Dendritic cell treated with granulocyte-macrophage colony-stimulating factor and Interleukin-4, amounts not matched to agents 40 ng/mL and 50 ng/mL, for 4 days (primary cell): Measurements from ENCODE around the gene SETMAR.
"Not testable (repeated sequence)": the region's sequence is repeated elsewhere in the genome, so short reads cannot be mapped to it uniquely, and the experiment has no call there.

Experiments
- H3K27ac Mint-ChIP-seq: one replicate; pipeline ENCODE4 v1.8.0; 2022; ENCODE audit warnings: mild to moderate bottlenecking, mixed read lengths
- H3K27me3 Mint-ChIP-seq: one replicate; pipeline ENCODE4 v1.8.0; 2022; ENCODE audit warnings: mild to moderate bottlenecking, mixed read lengths
- H3K36me3 Mint-ChIP-seq: one replicate; pipeline ENCODE4 v1.8.0; 2022; ENCODE audit warnings: low read depth, mixed read lengths
- H3K4me1 Mint-ChIP-seq: one replicate; pipeline ENCODE4 v1.8.0; 2022; ENCODE audit warnings: low read depth, mixed read lengths
- H3K4me3 Mint-ChIP-seq: one replicate; pipeline ENCODE4 v1.8.0; 2022; ENCODE audit warnings: mild to moderate bottlenecking, moderate library complexity, mixed read lengths
- H3K9me3 Mint-ChIP-seq: one replicate; pipeline ENCODE4 v1.8.0; 2022; ENCODE audit warnings: mixed read lengths
- intact Hi-C: fragments of 100-400 bp; cut with micrococcal nuclease; formaldehyde crosslinking; loops from one replicate; pipeline ENCODE4 v1.15.0; 2022

Gene SETMAR

GRCh38 chr3:4303187-4304123 is at the start of gene SETMAR:
Gene SETMAR, plus strand, starts transcription at chr3:4303369. Its CDS starts 2 bp downstream, at chr3:4303371.
- Mint-ChIP-seq H3K36me3 (peaks cover 15% of the 10 kb centered on the region), H3K27ac (peak within 1 kb of the TSS; percentile 94), H3K4me1 (peaks cover 29% of the 10 kb centered on the region), H3K27me3 (no peaks in the 10 kb centered on the region), H3K9me3 (no peaks in the 10 kb centered on the region), H3K4me3 (peak within 1 kb of the TSS; percentile 93)
- intact Hi-C loops: loop anchor here (5.0 kb wide), 1 partner anchor 1176 kb away; the partner anchor contains the start of gene TRNT1

DNA sequence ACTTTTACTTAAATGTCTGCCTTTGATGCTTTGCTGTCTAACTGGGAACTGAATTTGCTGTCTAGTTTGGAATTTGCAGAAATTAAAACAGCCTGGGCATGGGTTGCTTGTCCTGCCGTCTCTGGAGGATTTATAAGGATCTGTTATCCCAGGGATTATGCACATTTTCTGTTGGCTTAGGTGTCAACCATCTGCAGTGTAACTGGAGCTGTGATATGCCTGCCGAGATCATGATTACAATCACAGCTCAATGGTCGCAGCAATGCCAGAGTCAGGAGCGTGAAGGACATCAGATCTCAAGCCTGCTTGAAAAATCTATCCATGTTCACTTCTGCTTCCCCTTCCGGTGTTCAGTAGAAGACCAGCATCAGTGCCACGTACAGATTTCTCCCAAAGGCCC is 41.8 kb upstream of the SETMAR start:
- intact Hi-C loops: no loop called here
- Mint-ChIP-seq H3K4me3 (no peak overlapping the region), H3K4me1 (no peaks in the 10 kb centered on the region), H3K9me3 (no peaks in the 10 kb centered on the region), H3K27me3 (no peaks in the 10 kb centered on the region), H3K27ac (no peak overlapping the region), H3K36me3 (no peaks in the 10 kb centered on the region)

DNA sequence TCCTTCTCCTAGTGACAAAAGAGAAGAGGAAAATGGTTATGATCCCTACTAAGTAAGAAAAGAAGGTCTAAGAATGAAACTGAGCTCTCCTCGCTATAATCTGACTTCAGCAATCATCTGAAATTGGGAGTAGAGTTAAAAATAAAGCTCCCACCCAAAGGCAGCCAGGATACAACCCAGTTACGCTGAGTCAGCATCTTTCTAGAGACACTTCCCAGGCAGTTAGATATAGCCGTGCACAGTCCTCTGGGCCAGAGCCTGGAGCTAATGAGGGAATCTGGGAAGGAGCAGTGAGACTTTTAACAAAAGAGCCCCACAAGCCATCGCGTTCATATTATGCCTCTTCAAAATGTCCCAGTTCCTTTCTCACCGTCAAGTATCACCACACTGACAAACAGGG is 39.1 kb upstream of the SETMAR start:
- no peak overlapping the region for H3K27ac Mint-ChIP-seq
- H3K27me3 Mint-ChIP-seq: no peaks in the 10 kb centered on the region
- H3K4me3 Mint-ChIP-seq: no peak overlapping the region
- H3K9me3 Mint-ChIP-seq: no peaks in the 10 kb centered on the region
- intact Hi-C loops: no loop called here
- H3K4me1 Mint-ChIP-seq: no peaks in the 10 kb centered on the region
- H3K36me3 Mint-ChIP-seq: no peaks in the 10 kb centered on the region

GRCh38 chr3:4270720-4271119 is 32.4 kb upstream of the SETMAR start:
- Mint-ChIP-seq H3K27me3 (no peaks in the 10 kb centered on the region), H3K4me1 (peaks cover 6% of the 10 kb centered on the region), H3K36me3 (no peaks in the 10 kb centered on the region), H3K4me3 (peak overlapping the region; percentile 13), H3K27ac (peak overlapping the region; percentile 55), H3K9me3 (no peaks in the 10 kb centered on the region)
- intact Hi-C loops: loop anchor here (5.0 kb wide), 1 partner anchor 1068 kb away; no protein-coding TSS in a partner anchor

DNA sequence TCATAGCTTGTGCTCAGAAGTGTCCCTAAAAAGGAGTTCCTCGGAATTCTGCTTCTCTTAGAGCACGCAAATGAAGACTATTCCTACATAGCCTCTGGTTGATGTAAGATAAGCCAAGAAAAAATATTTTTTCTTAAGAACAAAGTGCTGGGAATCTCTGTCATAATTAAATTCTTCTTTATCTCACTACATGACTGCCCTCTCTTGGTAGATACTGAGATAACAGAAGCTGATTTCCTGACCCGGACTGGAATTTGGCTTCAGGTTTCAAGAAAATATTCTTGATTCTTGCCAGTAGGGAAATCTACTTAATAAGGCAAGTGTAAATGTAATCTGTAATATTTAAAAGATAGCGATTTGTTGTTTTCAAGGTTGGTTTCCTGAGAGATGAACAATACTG is 31.3 kb upstream of the SETMAR start:
- intact Hi-C loops: loop anchor here (5.0 kb wide), 1 partner anchor 1070 kb away; no protein-coding TSS in a partner anchor
- no peaks in the 10 kb centered on the region for H3K36me3 Mint-ChIP-seq
- no peak overlapping the region for H3K27ac Mint-ChIP-seq
- H3K4me3 Mint-ChIP-seq: no peak overlapping the region
- H3K9me3 Mint-ChIP-seq: no peaks in the 10 kb centered on the region
- no peaks in the 10 kb centered on the region for H3K27me3 Mint-ChIP-seq
- H3K4me1 Mint-ChIP-seq: peaks cover 6% of the 10 kb centered on the region

- no peaks in the 10 kb centered on the region for H3K9me3 Mint-ChIP-seq
- intact Hi-C loops: no loop called here
- no peaks in the 10 kb centered on the region for H3K4me1 Mint-ChIP-seq
Observed at GRCh38 chr3:4279516-4280105, 23.6 kb upstream of the SETMAR start.

GRCh38 chr3:4281991-4282390 is 21.2 kb upstream of the SETMAR start:
- H3K4me1 Mint-ChIP-seq: no peaks in the 10 kb centered on the region
- no peak overlapping the region for H3K4me3 Mint-ChIP-seq
- H3K9me3 Mint-ChIP-seq: no peaks in the 10 kb centered on the region
- H3K27ac Mint-ChIP-seq: no peak overlapping the region
- H3K27me3 Mint-ChIP-seq: peaks cover 2% of the 10 kb centered on the region
- intact Hi-C loops: no loop called here
- H3K36me3 Mint-ChIP-seq: no peaks in the 10 kb centered on the region

More at GRCh38 chr3:4279516-4280105, 23.6 kb upstream of the SETMAR start:
- Mint-ChIP-seq H3K27me3 (peaks cover 2% of the 10 kb centered on the region), H3K27ac (no peak overlapping the region), H3K4me3 (no peak overlapping the region), H3K36me3 (no peaks in the 10 kb centered on the region)

DNA sequence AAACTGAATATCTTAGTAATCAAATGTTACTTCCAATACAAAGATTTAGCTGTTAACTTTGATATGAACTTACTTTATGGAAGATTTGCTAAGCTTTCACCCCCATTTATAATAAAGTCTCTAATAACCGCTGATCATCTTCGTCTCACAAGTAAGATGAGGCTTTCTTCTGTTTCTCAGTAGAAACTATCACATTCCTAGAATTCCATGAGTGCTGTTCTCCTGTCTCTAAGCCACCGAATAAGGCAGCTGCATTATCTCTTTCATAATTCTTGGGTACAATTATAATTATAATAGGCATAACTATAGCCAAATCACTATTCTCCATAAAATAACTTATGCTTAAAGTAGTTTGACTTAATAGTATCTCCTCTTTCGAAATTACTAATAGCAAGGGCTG is 18.3 kb upstream of the SETMAR start:
- Mint-ChIP-seq H3K27me3 (peaks cover 2% of the 10 kb centered on the region), H3K4me3 (no peak overlapping the region), H3K9me3 (no peaks in the 10 kb centered on the region)

GRCh38 chr3:4289044-4289443 is 14.1 kb upstream of the SETMAR start:
- H3K27ac Mint-ChIP-seq: no peak overlapping the region
- intact Hi-C loops: no loop called here
- H3K4me1 Mint-ChIP-seq: peaks cover 10% of the 10 kb centered on the region
- H3K9me3 Mint-ChIP-seq: no peaks in the 10 kb centered on the region
- H3K36me3 Mint-ChIP-seq: no peaks in the 10 kb centered on the region
- no peak overlapping the region for H3K4me3 Mint-ChIP-seq
- no peaks in the 10 kb centered on the region for H3K27me3 Mint-ChIP-seq

More for the DNA sequence above, 18.3 kb upstream of the SETMAR start:
- Mint-ChIP-seq H3K27ac (no peak overlapping the region), H3K4me1 (peaks cover 5% of the 10 kb centered on the region), H3K36me3 (no peaks in the 10 kb centered on the region)
- intact Hi-C loops: no loop called here

DNA sequence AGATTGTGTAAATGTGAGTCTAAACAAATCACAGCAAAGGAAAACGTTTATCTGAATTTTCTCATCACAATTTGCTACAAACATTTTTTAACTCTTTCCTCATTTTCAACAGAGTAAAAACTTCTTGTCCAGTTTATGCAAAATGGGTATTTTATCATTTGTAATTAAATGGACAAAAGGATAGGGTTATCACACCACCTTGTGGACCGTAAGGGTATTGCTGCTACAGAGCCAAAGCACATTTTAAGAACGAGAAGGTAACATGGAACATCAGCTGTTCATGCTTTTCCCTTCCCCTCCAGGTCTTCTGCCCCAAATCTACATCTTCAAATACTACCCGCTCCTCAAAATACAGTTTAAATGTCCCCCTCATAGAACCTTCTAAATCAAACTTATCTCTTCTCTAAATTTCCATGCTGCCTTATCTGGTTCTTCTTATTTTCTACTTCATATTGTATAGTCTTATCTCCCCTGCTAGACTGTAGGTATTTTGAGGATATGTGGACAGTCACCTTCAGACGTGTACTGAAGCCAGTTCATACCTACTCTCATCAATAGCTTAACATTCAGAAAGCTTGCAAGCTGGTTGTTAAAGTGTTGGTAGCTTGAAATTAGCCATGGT is 12.8 kb upstream of the SETMAR start:
- intact Hi-C loops: loop anchor here (1.0 kb wide), 1 partner anchor 1090 kb away; no protein-coding TSS in a partner anchor
- Mint-ChIP-seq H3K4me1 (peaks cover 10% of the 10 kb centered on the region), H3K27ac (no peak overlapping the region), H3K27me3 (no peaks in the 10 kb centered on the region), H3K36me3 (peaks cover 6% of the 10 kb centered on the region), H3K4me3 (no peak overlapping the region), H3K9me3 (no peaks in the 10 kb centered on the region)

DNA sequence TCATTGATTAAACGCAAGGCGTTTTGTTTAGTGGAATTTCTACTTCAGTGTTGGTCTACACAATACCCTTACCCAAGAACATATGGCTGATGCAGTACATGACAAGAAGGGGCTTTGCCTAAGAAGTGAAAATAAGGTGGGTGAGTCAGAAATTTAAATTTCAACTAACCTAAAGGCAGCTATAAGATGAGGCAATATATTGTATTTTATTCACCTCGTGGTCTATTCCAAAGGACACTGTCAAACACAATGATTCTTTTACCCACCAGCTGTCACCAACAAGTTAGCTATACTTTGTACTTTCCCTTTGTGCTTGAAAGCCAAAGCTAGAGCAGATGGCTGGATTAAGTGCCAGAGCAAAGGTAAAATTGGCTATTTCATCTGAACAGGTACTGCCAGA is 10.9 kb upstream of the SETMAR start:
- intact Hi-C loops: no loop called here
- H3K27me3 Mint-ChIP-seq: no peaks in the 10 kb centered on the region
- H3K27ac Mint-ChIP-seq: no peak overlapping the region
- H3K4me3 Mint-ChIP-seq: no peak overlapping the region
- no peaks in the 10 kb centered on the region for H3K9me3 Mint-ChIP-seq
- H3K4me1 Mint-ChIP-seq: peaks cover 10% of the 10 kb centered on the region
- H3K36me3 Mint-ChIP-seq: peaks cover 6% of the 10 kb centered on the region

GRCh38 chr3:4294616-4295327 is 8.4 kb upstream of the SETMAR start:
- H3K9me3 Mint-ChIP-seq: no peaks in the 10 kb centered on the region
- intact Hi-C loops: no loop called here
- no peaks in the 10 kb centered on the region for H3K27me3 Mint-ChIP-seq
- no peak overlapping the region for H3K4me3 Mint-ChIP-seq
- H3K4me1 Mint-ChIP-seq: peaks cover 5% of the 10 kb centered on the region
- peaks cover 6% of the 10 kb centered on the region for H3K36me3 Mint-ChIP-seq
- no peak overlapping the region for H3K27ac Mint-ChIP-seq

- H3K27ac Mint-ChIP-seq, H3K9me3 Mint-ChIP-seq, H3K36me3 Mint-ChIP-seq, H3K27me3 Mint-ChIP-seq, H3K4me1 Mint-ChIP-seq, intact Hi-C loops, H3K4me3 Mint-ChIP-seq: not testable (repeated sequence)
Observed at GRCh38 chr3:4296454-4296853, 6.7 kb upstream of the SETMAR start.
